GM19455 (cell line): ENCODE results near the gene SEC11C.
"Not testable (repeated sequence)": the region's sequence is repeated elsewhere in the genome, so short reads cannot be mapped to it uniquely, and the experiment has no call there.

Experiments used
- ATAC-seq: cut with Tn5 transposase; IDR thresholded peaks from one replicate; pipeline ENCODE4 v1.9.1; 2021; ENCODE audit not compliant: unreplicated experiment

Gene SEC11C

DNA sequence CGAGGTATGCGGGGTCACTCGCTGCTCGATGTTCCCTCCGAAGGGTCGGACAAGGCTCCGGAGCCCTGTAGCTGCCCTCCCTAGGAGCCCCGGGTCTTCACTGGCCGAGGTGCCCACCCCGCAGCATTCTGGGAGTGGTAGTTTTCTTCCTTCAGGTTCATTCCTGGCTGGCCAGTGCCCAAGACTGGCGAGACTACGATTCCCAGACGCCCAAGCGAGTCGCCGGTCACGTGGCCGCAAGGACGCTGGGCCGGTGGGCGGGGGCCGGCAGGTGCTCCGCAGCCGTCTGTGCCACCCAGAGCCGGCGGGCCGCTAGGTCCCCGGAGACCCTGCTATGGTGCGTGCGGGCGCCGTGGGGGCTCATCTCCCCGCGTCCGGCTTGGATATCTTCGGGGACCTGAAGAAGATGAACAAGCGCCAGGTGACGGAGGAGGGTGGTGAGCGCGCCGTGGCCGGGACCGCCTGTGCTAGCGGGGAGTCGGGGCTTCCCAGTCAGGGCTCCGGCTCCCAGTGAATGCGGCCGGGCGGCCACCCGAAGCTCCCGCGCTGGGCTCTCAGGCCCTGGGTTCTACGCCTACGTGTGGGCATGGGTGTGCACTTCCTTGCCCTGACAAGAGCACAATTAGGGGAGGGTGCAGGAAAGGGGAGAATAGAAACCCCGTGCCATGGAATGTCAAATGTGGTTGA, at the start of gene SEC11C:
TSS of gene SEC11C (plus strand) at position 270 of the 687 bp plus-strand sequence. CDS start at position 335, 65 bp downstream.
- peak; percentile 82 for ATAC-seq

DNA sequence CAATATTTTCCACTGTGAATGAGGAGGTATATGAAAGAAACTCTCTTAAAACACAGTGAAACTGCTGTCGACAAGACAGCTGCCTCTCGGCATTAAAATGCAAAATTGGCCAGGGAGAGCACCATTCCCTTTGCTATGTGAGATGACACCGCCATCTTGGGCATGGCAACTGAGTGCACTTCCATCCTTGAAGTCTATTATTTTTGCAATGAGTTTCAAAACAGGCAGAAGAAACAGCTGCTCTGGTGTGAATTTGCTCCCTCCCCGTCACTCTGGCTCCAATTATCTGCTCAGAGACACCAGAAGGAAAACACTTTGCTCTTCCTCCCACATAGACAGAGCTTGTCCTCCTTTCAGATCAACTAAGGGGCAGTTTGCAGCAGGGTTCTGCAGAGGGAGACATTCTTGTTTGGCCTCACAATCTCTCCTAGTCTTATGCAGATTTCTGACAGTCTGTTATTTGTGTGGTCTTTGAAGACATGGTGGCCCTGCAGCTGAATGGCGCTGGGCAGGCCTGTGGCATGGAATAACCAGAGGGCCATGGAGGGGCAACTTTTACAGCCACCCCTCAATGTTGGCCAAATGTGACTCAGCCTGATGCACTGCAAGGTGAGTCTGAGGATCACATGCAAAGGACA, 48.6 kb upstream of the SEC11C start:
- no peak for ATAC-seq

DNA sequence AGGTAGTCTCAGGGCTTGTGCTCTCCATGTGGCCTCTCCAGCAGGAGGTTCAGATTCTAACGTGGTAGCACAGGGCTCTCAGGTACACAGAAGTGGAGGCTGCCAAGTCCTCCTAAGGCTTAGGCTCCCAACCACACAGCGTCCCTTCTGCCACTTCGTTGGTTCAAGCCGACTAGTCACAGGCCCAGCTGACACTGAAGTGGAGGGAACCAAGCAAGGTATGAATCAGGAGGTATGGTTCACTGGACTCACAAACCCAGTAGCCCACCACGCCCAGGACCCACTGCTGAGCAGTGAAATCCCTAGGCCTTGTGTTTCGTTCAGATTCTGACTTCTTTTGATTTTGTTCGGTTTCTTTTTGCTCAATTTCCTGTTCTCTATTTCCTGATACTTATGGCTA, 46.0 kb upstream of the SEC11C start:
- no peak for ATAC-seq

DNA sequence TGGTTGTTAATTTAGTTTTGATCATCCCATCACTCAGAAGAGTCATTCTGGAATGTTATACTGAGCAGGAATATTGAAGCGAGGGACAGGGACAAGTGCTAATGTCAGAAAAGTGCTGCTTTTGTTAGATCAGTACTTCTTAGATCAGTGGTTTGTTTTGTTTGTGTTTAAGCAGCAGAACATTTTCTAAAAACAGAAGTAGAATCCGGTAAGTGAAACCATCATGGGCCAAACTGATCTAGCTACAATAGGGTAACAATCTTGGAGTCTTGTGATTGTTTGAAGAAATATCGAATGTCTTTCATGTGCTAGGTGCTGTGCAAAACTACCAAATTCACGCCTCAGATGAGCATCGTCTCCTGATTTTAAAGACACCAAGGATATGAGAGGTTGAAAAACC, 45.1 kb upstream of the SEC11C start:
- ATAC-seq, result no peak

DNA sequence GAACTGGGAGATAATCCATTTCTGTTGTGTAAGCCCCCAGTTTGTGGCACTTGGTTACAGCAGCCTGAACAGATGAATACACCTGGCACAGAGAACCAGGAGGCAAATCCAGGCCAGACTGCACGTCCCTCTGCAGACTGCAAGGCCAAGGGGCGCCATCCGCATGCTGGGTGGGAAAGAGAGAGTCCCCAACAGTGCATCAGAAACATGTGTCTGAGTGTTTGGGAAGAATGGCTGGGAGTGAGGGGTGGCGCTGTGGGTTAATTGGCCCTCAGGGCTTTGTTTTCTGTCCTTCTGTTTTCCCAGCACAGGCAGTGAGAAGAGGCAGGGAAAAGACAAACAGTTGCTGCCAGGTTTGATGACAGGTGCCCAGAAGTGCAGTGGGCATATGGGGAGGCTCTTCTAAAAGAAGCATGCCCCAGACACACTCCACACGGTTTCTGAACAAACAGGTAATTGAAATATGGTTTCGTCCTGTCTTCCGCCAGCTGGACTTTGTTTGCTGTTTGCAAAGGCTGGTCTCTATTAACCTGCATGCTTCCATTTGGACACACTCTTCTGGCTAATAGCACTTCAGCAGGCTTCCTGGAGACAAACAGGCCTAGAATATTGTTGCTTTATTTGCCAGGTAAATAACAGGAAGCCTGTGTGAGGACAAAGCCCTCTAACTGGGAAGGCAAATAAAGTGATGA, 43.4 kb upstream of the SEC11C start:
- ATAC-seq, result no peak

DNA sequence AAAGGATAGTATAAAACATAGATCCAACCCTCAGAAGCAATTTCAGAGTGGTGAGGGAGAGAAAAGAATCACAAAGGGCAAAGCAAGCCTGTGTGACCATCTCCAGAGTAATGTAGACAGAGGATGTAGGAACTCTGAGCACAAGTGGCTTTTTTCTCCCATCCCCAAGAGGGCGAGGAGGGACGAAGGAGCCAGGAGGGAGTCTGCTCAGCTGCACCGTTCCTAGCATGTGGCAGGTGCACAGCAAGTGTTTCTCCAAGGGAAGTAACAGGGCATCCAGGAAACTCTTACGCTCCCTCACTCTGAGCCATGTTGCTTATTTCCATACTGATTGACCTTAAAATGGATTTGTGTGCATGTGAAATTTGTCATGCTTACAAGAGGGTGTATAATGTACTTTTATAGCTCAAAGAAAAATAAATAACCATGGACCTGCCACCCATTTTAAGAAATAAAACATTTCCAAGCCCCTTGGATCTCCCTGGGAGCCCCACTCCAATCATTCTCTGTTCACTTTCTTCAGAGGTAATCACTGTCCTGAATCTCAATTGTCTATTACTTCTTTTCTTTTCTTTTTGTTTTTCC, 37.8 kb upstream of the SEC11C start:
- ATAC-seq, result no peak

DNA sequence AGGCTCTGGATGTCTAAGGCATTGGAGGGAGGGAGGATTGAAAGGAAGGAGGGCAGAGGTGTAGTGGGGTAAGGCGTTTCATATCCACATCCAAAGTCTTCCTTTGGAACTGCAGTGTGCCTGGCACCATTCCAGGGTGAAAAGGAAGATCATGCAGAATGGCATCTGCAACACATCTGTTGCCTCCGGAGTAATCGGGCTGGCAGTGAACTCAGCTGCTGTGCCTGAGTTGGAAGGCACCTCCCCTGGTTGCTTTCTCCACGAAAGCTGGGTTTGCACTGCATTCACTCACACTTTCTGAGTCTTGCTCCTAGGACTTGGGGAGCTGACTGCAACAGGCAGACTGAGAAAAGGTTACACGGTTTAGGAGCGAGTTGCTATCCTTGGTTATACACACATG, 30.3 kb upstream of the SEC11C start:
- ATAC-seq, result no peak

DNA sequence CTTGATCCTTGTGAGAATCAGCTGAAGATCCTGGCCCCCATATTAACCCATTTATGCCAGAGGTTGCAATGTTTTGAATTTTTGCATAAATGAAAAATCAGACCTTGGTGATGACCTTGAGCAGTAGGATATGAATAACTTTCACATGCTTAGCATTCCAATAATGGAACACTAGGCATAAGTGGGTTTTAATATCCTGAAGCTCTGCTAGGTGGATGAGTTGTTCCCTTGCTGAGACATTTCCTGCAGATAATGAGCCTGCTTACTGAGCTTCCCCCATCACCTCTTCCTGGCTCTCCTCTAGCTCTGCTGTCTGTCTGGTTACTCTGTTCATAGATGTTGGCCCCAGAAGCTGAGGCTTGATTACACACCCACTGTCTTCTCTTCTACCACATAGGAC, 25.5 kb upstream of the SEC11C start:
- no peak for ATAC-seq

DNA sequence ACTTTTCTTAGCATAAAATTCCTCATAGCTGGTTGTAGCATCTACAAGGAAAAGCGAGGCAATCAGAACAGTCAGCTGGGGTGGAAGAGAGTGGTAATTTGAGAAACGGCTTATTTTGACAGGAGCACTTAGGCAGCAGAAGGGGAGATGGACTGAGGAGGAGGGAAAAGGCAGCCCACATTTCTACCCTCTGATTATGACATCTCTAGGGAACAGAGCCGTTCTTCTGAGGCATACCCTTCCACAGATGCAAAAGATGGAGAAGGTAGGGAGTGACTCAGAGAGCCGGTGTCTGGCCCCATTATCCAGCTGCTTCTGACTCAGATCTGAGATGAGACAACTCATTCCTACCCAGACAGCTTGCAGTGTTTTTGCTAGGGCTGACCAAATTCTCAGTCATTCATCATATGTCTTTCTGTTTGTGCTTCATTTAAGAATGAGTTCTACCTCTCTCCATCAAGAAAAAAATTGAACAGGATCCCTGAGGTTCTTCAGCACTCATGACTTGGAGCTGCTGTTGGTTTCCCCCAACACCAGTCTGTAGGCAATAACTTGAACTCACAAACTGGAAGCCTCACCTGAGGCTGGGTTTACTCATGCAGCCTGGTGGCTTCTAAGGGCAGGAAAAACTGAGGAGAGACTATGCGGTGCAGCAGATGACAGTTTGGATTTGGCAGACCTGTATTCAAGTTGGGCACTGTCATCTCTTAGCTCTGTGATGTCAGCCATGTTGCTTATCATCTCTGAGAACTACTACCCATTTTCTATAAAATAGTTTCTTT, 15.9 kb upstream of the SEC11C start:
- no peak for ATAC-seq

DNA sequence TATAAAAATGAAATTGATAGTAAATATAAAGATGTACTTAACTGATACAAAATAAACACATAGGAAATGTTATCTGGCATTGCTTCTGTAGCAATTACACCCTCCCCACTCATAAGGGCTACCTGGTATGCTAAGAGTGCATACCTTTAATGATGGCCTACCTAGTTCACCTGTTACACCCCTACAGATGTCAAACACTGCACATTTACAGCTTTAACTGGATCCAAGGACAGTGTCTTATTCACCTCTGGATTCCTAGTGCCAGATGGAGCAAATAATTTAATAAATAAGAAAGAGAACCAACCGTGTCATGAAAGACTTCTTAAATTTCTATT, 15.3 kb upstream of the SEC11C start:
- no peak for ATAC-seq

DNA sequence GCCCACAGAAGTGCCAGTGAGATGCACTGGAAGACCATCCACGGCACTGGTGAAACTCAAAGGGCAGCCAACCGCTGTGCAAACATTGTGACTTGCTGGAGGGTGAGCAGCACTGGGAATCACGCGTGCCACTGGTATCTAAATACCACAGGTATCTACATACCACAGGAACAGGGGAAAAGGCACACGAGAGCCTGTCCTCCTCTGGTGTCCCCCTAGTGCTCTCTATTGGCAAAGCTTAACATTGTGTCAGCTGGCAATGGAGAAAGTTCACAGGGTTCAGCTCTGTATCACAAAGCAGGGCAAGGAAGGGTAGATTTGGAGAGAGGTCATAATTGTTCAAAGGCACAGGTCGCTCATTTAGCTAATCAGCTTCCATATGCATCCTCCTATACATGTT, 12.6 kb upstream of the SEC11C start:
- no peak for ATAC-seq

DNA sequence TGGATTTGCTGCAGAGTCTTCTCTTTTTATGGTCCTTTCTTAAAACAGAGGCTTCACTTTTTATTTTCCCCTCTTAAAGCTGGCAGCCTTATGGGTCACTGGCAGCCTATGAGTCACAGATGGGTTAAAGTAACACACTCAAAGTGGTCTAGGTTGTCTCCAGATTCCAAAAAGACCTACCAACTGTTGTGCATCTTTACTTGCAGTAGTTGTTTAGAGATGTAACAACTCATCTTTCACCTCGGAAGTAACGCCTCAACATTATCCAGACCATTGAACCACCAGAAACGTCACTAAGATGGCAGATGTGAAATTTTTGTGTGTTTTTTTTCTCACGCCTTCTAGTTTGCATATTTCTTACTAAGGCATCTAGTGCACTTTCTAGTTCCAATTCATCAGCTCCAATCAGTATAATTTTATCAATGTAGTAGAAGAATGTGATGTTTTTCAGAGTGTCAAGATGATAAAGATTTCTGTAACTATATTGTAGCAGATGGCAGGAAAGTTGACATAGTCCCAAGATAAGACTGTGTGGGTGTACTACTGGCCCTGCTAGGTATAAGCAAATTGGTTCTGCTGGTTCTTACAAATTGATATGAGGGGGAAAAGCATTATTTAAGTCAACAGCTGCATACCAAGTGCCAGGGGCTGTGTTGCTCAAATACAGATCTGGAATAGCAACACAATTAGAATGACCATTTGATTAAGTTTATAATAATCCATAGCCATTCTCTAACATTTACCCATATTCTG, 9.6 kb upstream of the SEC11C start:
- no peak for ATAC-seq

DNA sequence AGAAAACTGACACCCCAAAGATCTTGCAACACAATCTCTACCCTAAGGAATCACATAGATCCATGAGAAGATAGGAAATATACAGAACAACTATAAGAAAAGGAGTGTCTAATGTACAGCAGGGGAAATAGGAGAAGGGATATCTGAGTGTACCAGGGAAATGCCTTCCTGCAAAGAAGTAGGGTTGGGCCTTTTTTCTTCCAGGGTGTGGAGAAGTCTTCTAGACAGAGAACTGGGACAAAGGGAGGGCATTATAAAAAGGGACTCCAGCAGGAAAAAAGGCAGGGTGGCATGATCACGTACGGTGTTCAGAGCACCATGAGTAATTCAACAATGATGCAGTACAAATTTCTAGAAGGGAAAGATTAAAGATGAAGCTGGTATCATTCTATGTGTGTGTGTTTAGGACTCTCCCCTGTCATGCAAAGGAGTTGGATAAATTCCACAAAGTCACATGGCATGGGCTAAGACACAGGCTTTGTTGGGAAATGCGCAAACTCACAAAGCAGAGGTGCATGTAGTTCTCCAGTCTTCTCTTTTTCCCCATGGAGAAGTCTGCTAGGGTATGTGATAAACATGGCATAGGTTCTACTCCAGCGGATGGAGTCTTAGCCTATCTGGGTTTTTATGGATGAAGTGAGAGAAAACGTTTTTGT, 6.7 kb upstream of the SEC11C start:
- no peak for ATAC-seq

DNA sequence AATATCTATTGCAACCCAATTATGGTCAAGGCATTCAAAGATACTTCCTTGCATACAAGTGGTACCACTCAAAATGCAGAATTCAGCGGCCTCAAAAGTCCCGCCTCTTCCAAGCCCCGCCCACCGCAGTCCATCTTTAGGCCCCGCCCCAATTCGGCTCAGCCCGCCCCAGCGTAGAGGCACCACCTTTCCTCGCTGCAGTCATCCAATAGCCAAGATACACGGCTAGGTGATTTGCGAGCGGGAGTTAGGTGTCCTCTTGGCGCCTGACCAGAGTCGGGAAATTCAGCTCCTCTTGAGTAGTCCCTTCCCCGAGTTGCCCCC, 431 bp upstream of the SEC11C start:
- ATAC-seq, result peak; percentile 78

DNA sequence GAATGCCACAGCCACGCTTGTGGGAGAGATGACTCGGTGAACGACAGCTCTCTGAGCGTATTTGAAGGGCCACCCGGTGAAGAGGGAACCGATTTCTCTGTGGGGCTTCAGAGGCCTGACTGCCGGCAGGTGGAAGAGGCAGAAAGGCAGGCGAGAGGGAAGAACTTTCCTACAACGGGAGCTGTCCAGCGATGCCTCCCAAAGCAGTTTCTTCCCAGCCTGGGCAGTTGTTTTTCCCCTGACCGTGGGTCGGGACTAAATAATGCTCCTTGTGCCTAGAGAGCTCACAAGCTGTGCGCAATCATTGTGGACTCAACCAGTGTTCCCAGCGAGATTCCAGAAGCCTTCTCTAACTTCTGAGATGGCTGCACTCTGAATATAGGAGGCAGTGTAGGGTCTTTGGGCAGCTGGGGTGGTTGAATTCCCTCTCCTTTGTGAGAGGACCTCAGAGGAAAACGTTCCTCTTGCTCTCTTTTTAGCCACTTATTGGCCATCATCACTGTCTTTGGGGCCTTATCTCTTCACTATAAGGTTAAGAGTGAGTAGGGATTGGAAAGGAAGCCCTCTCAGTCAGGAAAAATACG, 710 bp downstream of the SEC11C start:
- ATAC-seq, result no peak

DNA sequence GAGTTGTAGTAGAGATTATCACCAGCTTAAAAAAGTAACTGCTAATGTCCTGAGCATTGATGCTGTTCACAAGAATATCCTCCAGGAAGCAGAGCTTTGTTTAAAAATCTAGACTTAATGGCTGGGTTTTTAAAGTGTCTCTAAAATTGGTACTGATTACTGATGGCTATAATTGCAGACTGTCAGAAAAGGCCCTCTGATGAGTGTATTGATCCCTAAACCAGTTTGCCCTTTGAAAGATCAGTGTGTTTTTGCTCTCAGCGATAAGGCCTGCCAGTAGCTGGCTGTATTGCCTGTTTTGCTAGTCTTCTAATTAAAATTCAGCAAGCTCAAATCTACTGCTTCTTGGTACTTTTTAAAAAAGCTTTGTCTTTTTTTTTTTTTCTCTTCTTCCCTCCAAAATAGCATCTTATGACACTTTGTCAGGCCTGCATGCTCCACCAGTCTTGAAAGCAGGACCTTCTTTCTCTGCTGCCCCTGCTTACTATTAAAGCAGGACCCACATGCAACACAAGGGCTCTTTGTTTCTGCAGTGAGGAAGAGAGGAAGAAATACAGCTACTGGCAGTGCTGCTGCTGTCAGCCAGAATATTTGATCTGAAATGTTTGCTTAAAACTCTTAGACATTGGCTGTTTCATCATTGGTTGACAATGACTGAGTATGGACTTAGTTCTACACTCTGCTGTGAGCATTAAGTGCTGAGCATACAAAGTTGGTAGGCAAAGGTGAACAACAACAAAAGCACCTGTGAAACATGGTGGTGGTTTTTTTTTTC, 1.8 kb downstream of the SEC11C start:
- ATAC-seq, result no peak

DNA sequence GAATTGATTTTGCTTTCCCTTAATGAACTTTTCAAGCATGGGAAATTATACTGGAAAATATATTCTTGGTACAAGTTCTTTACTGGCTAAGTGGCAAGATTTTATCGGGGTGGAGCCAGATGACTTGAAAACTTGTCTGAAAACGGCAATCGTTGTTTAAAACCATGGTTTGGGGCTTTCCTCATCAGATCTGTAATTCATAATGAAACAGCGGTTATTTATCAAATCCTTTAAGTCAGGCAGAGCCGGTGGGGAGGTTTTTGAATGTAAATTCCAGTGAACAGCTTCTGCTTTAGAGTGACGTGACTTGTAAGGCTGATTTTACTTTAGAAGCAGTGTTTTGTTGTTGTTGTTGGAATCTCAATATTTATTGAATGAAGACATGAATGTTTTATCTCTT, 2.6 kb downstream of the SEC11C start:
- no peak for ATAC-seq

DNA sequence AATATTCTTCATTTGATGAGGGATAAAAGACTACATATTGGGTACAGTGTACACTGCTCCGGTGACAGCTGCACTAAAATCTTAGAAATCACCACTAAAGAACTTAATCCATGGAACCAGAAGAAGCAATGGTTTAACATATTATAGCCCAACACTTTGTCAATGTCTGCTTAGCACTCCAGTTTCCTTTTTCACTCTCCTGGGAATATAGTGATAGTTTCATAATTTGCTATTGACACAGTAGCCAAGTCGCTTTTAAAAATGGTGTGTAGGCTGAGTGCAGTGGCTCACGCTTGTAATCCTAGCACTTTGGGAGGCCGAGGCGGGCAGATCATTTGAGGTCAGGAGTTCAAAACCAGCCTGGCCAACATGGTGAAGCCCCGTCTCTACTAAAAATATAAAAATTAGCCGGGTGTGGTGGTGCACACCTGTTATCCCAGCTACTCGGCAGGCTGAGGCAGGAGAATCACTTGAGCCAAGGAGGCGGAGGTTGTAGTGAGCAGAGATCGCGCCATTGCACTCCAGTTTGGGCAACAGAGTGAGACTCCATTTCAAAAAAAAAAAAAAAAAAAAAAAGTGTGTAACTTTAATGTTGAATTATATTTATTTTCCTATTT, 3.2 kb downstream of the SEC11C start:
- not testable (repeated sequence) for ATAC-seq

DNA sequence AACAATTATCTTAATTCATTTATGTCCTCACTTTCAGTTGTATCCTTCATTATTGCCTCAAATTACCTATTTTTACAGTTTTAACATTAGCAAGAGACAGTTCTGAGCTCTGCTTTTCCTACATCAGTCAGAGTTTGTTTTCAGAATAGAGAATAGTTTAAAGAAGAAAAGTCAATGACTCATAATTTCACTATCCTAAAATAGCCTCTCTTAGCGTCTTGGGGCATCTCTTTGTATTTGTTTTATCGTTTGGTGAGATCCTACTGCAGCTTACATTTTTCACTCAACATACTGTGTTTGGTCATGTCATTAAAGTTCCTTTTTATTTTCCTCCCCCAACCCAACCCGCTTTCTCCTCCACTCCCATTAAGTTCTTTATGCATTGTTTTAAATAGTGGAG, 3.8 kb downstream of the SEC11C start:
- no peak for ATAC-seq
